Epithelial cell of proximal tubule (primary cell): ENCODE data around the gene RPS6KA2. TPM values are rescaled to one million over a fixed set of nuclear protein-coding genes. Genes with fewer than 3 reads are reported as not detected.

Experiments used
- DNase-seq: peaks from one replicate; pipeline ENCODE4 v3.0.0-alpha.2; 2011; ENCODE audit warnings: low read depth
- H3K4me3 ChIP-seq: 2 replicates; pipeline ENCODE4 v1.5.1; 2011; ENCODE audit warnings: low read depth, mild to moderate bottlenecking, low read length
- total RNA-seq: library from RNA; depleted of rRNA; stranded (reverse); fragments of >200 nt; gene quantifications from 2 replicates; pipeline ENCODE4 v1.2.3, GENCODE V29; 2015
- TF ChIP-seq, protein P1 (sequence below): conservative IDR thresholded peaks from 2 replicates; pipeline ENCODE4 v1.5.1; 2012; ENCODE audit warnings: low read depth, mild to moderate bottlenecking, low read length

The RPS6KA2 gene
- total RNA-seq, 1 donor from 2014 or later: 20.8 TPM

DNA sequence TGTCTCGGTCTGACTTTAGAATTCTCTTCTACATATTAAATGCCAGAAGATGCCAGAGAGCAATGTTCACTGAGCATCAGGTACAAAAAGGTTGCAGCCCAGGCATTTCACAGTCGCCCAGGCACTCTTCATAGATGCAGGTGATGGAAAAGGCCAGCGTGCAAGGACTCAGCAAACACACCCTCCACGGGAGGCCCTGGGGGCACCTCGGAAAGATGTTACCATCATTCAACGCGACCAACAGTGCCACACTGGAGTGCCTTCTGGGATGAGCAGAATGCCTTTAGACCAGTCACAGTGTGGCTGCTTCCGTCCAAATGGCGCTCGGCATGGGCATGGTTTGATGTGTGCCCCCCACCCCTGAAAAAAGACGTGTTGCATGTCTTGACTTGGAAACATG, 36.0 kb downstream of the RPS6KA2 start:
- no peak overlapping the region for H3K4me3 ChIP-seq
- TF ChIP-seq, protein P1, sequence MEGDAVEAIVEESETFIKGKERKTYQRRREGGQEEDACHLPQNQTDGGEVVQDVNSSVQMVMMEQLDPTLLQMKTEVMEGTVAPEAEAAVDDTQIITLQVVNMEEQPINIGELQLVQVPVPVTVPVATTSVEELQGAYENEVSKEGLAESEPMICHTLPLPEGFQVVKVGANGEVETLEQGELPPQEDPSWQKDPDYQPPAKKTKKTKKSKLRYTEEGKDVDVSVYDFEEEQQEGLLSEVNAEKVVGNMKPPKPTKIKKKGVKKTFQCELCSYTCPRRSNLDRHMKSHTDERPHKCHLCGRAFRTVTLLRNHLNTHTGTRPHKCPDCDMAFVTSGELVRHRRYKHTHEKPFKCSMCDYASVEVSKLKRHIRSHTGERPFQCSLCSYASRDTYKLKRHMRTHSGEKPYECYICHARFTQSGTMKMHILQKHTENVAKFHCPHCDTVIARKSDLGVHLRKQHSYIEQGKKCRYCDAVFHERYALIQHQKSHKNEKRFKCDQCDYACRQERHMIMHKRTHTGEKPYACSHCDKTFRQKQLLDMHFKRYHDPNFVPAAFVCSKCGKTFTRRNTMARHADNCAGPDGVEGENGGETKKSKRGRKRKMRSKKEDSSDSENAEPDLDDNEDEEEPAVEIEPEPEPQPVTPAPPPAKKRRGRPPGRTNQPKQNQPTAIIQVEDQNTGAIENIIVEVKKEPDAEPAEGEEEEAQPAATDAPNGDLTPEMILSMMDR: no peak
- no peak for DNase-seq

DNA sequence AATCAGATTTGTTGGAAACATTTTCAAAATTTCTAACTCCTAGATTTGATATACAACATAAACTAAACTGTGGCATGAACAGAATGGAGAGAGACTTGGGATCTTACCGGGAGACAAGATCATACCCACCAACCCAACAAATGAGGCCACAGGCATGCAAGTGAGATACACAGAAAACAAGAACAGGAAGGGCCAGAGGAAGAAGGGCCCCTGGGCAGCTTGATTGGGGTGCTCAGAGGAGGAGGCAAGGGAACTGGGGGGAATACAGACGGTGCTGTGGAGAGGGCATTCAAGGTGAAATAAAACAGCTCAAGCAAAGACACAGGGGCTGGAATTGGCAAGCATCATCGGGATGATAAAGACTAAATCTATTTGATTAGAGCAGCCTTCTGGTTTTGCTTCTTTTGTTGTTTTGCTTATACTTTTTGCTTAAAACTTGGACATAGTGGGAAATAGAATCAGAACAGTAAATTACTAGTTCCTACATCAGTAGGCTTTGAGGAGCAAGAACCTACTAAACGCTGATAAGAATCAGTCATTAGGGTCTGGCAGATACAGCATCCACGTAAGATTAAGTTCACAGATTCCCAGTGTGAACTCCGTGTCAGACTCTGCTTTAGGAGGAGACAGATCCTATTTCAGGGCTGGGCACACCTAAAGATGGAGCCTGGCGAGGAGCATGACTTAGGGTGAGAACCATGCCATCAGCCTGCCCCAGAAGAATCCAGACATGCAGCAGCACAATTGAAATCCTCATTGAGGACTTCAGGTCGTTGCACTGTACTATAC, 37.1 kb downstream of the RPS6KA2 start:
- DNase-seq: no peak
- H3K4me3 ChIP-seq: no peak overlapping the region
- TF ChIP-seq, protein P1: no peak

DNA sequence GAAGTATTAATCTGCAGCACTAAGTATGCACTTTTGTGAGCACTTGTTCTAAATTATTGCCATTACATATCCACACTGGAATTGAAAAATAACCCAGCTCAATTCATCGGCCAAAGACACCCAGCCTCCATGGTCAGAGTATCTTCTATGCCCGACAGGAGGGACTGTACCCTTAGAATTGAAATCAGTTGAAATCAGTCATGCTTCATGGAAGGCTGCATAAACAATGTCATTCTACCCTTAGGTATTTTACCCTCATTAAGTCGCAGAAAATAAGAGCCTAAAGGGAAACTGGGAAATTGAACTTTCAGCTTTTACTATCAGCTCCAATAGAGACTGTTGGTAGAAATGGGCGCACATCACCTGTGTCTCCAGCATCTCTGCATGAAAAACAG, 37.7 kb downstream of the RPS6KA2 start:
- TF ChIP-seq, protein P1: peak; percentile 9
- DNase-seq: no peak

DNA sequence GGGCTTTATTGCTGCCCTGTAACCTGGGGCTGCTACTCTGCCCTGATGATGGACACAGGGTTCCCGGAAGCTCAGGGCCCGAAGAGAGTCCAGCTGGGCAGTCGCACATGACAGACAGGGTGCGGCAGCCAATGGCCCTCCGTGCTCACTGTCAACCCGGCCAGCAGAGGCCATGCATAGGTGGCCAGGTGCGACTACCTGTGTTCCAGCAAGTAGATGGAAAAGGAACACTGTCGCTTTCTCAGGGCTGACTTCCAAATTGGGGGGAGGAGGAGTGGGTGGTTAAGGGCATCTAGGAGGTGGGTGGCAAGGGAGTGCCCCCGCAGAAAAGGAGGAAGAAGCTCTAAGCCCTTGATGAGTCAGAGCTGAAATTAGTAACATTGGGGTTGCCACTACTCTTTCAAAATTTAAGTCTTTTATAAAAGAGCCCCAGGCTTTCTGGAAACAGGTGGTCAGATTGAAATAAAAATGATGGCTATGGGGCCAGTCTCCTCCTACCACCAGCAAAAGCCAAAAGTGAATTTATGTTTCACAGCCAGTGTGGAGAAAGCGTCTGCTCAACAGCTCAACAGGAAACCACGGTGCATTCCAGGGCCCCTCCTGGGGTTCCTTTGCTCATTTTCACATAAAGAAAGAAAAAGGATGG, 38.2 kb downstream of the RPS6KA2 start:
- no peak overlapping the region for H3K4me3 ChIP-seq
- DNase-seq: no peak
- TF ChIP-seq, protein P1: no peak

More for the DNA sequence above, 37.7 kb downstream of the RPS6KA2 start:
- no peak overlapping the region for H3K4me3 ChIP-seq

DNA sequence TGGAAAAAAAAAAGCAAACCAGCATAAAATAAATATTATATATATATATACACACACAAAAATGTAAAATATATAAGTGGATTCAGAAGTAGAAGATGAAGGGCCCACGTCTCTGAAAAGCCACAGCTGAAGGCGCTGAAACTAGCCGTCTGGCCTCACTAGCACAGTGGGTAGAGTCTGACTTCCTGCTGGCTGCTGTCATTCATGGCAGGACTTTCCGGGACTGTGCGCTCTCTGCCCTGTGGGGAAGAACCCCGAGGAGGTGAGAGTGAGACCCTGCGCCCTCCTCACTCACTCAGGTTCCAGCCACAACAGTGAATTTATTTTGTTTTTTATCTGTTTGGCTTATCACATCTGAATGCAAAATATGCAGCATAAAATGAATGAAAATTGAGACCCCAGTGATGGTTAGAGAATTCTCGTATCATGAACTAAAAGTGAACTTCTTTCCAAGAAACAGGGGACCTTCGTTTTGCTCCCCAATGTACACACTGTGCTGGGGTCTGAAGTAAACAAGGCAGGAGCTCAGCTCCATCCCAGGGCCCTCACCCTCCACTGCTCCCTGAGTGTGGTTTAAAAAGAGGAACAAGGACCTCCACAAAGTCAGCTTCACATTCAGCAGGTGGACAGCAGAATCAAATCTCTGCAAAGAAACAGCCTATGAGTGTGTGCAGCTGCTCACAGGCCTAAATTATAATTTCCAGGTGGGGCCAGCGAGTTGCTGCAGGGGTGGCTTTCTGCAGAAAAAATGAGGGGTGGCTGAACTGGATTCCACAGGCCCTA, 39.2 kb downstream of the RPS6KA2 start:
- TF ChIP-seq, protein P1: no peak
- no peak overlapping the region for H3K4me3 ChIP-seq
- no peak for DNase-seq

DNA sequence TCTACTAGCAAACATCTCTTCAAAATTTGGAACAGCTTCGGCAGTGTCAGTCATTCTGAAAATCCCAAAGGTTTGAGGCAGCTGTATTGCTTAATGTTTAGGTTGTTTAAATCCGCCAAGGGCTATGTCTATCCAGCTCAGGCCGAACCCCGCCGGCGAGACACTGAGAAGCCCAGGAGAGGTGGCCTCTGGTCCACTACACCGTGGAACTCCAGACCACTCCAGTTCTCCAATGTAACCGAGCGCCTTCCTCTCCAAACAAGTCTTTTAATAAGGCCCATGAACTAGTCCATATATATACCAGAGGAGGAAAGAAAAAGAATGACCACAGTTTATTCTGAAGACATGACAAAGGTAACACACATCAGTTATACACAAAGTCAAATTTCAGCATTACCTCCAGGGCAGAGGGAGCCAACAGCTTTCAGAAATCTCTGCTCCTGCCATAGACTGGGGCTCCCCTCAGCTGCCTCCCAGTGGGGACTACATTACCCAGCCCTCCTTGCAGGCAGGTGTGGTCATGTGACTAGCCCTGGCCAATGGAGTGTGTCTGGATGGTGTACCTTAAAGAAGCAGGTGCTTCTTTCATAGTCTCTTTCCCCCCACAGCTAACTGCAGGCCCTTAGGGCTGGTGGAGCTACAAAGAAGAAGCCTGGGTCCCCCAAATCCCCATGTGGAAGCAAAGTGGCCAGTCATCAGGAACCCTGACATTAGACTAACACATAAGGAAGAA, 40.5 kb downstream of the RPS6KA2 start, which contains the start of gene RAMACL:
Gene RAMACL, minus strand, starts transcription at position 255 of the 733 bp plus-strand sequence. Its CDS starts 201 bp downstream, at position 54.
- no peak within 1 kb of the TSS for H3K4me3 ChIP-seq
- no peak for DNase-seq
- TF ChIP-seq, protein P1: no peak
